Activated CD8-positive, alpha-beta T cell treated with anti-CD3 and anti-CD28 coated beads for 36 hours (primary cell): ENCODE data around the gene RAB27B. TPM values are rescaled to one million over a fixed set of nuclear protein-coding genes. Genes with fewer than 3 reads are reported as not detected.

ENCODE experiments used
- ATAC-seq: fragments of 200-7000 bp; cut with Tn5 transposase; one replicate; pipeline ENCODE4 v1.10.0; 2021; ENCODE audit warnings: mild to moderate bottlenecking, moderate library complexity
- CTCF ChIA-PET: fragments of 350-600 bp; sonication (Branson Sonifier 250); formaldehyde crosslinking; loops from one replicate; lab custom pipeline; 2021; ENCODE audit warnings: antibody characterized with exemption; lab: Charles Lee
- POLR2A ChIA-PET: fragments of 350-600 bp; sonication (Branson Sonifier 250); formaldehyde crosslinking; loops from one replicate; lab custom pipeline; 2021; ENCODE audit warnings: antibody characterized with exemption; lab: Charles Lee
- DNase-seq: peaks from one replicate; pipeline ENCODE4 v3.0.0-alpha.2; 2020
- H3K27ac Mint-ChIP-seq: one replicate; pipeline ENCODE4 v1.8.0; 2021; ENCODE audit warnings: mild to moderate bottlenecking, mixed read lengths
- H3K27me3 Mint-ChIP-seq: one replicate; pipeline ENCODE4 v1.8.0; 2021; ENCODE audit warnings: mixed read lengths
- H3K36me3 Mint-ChIP-seq: one replicate; pipeline ENCODE4 v1.8.0; 2021; ENCODE audit warnings: low read depth, mixed read lengths
- H3K4me1 Mint-ChIP-seq: one replicate; pipeline ENCODE4 v1.8.0; 2021; ENCODE audit warnings: low read depth, mixed read lengths
- H3K4me3 Mint-ChIP-seq: one replicate; pipeline ENCODE4 v1.8.0; 2021; ENCODE audit warnings: mild to moderate bottlenecking, moderate library complexity, mixed read lengths
- H3K9me3 Mint-ChIP-seq: one replicate; pipeline ENCODE4 v1.8.0; 2021; ENCODE audit warnings: mixed read lengths
- intact Hi-C: fragments of 100-400 bp; cut with micrococcal nuclease; formaldehyde crosslinking; loops from one replicate; pipeline ENCODE4 v1.10.0; 2022
- total RNA-seq, 2 experiments: library from RNA; stranded (reverse); gene quantifications; one replicate each; pipeline ENCODE4 v1.2.3, GENCODE V29; 2021
- TF ChIP-seq, protein P1 (sequence below): fragments of 200-600 bp; IDR thresholded peaks from one replicate; pipeline ENCODE4 v1.8.0; 2022; ENCODE audit warnings: antibody characterized with exemption, mild to moderate bottlenecking

RAB27B gene
- total RNA-seq, 2 experiments from 2014 or later: not detected

DNA sequence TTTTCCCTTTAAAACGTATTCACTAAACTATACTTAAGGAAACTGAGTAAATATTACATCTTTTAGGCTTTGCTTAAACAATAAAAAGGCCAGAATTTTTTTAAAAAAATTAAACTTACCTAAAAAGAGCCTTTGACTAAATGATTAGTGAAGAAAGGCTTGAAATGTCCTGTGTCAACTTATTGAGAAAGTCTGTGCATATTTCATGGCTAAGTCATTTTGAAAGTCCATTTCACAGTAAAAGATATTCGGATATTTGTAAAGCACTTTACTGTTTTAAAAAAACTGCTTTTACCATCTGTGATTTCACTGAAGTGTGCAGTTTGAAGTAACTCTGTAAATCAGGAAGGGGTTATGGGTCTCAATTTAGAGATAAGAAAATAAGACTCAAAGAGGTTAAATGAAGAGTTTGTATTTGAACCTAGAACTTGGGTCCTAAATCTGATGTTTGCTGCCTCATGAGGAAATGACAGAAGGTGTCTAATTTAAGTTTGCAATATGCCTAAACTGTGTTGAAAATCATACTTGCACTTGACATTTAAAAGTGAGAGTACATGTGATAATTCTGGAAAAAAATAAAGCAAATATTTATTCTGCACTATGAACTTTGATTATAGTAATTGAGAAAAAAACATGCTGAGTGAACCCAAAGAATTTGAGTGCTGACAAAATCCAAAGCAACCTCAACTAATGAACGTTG lies 50.5 kb downstream of the RAB27B start:
- Mint-ChIP-seq H3K9me3 (no peaks in the 10 kb centered on the region), H3K27ac (no peak overlapping the region), H3K4me1 (no peaks in the 10 kb centered on the region), H3K27me3 (peaks cover 1% of the 10 kb centered on the region), H3K36me3 (no peaks in the 10 kb centered on the region), H3K4me3 (no peak overlapping the region)
- ChIA-PET POLR2A (no interaction called here), CTCF (no interaction called here)
- TF ChIP-seq, protein P1, sequence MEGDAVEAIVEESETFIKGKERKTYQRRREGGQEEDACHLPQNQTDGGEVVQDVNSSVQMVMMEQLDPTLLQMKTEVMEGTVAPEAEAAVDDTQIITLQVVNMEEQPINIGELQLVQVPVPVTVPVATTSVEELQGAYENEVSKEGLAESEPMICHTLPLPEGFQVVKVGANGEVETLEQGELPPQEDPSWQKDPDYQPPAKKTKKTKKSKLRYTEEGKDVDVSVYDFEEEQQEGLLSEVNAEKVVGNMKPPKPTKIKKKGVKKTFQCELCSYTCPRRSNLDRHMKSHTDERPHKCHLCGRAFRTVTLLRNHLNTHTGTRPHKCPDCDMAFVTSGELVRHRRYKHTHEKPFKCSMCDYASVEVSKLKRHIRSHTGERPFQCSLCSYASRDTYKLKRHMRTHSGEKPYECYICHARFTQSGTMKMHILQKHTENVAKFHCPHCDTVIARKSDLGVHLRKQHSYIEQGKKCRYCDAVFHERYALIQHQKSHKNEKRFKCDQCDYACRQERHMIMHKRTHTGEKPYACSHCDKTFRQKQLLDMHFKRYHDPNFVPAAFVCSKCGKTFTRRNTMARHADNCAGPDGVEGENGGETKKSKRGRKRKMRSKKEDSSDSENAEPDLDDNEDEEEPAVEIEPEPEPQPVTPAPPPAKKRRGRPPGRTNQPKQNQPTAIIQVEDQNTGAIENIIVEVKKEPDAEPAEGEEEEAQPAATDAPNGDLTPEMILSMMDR: no peak
- ATAC-seq: no peak
- intact Hi-C loops: no loop called here
- no peak for DNase-seq

DNA sequence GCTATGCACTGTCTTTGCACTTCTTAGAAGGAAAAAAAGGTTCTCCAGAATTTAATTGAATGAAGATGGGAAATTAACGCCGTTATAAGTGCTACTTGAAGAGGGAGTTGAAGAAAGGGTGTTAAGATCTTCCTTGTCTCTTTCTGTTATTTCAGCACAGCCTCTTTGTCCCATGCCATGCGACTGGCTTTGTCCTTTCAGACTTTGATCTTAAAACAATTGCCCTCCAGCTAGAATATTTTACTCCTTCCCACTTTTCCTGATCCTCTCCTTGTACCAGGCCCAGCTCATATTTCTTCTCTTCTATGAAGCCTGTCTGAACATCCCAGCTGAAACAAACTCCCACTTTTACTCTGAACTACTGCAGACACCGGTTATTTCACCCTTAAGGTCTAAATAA lies 51.4 kb downstream of the RAB27B start:
- ATAC-seq (no peak), DNase-seq (no peak)
- Mint-ChIP-seq H3K27ac (no peak overlapping the region), H3K9me3 (no peaks in the 10 kb centered on the region), H3K36me3 (no peaks in the 10 kb centered on the region), H3K4me3 (no peak overlapping the region), H3K27me3 (peaks cover 1% of the 10 kb centered on the region), H3K4me1 (no peaks in the 10 kb centered on the region)
- ChIA-PET POLR2A (no interaction called here), CTCF (no interaction called here)
- TF ChIP-seq, protein P1: no peak
- intact Hi-C loops: no loop called here

DNA sequence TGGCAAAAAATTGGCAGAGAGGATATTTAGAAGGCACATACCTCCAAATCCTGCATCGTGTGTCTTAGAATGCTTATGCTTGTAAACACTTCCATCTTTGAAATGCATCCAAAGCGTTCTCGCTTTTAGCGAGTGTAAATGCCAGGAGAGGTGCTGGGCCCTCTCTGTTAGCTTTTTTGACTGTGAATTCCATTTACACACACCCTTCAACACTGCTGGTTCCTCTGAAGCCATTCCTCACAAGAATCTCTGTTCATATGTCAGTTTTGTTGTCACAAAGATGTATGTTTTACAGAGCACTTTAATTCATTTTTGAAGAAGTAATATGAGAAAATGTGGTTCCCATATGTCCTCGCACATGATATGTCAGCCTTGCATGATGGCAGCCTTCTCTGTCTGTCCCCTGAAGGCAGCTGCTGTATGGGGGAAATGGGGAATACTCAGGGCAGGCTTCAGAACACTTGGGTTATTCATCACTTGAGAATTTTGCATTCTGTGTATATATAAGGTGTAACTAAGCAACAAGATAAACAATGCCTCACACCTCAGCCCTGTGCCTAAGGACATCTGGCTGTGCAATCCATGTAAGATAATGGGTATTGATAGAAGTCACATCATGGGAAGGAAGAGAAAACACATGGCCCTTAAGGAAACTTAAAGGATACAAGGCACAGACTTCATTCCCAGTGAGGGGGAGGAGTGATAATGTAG lies 52.3 kb downstream of the RAB27B start:
- ChIA-PET CTCF (no interaction called here), POLR2A (no interaction called here)
- no peak for ATAC-seq
- intact Hi-C loops: no loop called here
- TF ChIP-seq, protein P1: no peak
- Mint-ChIP-seq H3K27ac (no peak overlapping the region), H3K9me3 (no peaks in the 10 kb centered on the region), H3K27me3 (peaks cover 1% of the 10 kb centered on the region), H3K4me3 (no peak overlapping the region), H3K36me3 (no peaks in the 10 kb centered on the region), H3K4me1 (no peaks in the 10 kb centered on the region)
- DNase-seq: no peak

DNA sequence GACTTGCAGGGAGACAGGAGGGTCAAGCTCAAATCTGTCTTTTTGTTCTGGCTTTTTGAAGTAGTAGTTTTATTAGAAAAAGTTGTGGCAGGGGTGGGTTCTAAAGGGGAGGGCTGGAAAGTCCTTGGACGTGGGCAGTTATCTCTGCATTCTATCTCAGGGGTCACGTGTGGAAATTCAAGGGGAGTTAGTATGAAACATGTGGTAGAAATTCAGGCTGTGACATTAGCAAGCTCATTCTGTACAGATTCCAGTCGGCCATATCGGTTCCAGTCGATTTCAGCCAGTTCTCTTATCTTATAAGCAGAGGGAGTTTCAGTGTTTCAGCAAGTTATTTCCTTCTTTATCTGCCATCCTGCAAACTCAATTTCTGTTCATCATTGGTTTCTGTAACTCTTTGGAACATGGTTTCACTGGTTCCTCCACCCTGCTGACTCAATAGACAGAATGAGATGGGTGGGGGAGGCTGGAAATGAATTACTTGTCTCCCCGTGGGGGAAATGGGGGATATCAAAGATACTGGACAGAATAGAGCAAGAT lies 53.0 kb downstream of the RAB27B start:
- intact Hi-C loops: no loop called here
- TF ChIP-seq, protein P1: no peak
- peaks cover 1% of the 10 kb centered on the region for H3K27me3 Mint-ChIP-seq
- no peaks in the 10 kb centered on the region for H3K9me3 Mint-ChIP-seq
- ATAC-seq (no peak), DNase-seq (no peak)
- H3K36me3 Mint-ChIP-seq: no peaks in the 10 kb centered on the region
- no peaks in the 10 kb centered on the region for H3K4me1 Mint-ChIP-seq
- H3K27ac Mint-ChIP-seq: no peak overlapping the region
- ChIA-PET POLR2A (no interaction called here), CTCF (no interaction called here)
- H3K4me3 Mint-ChIP-seq: no peak overlapping the region

DNA sequence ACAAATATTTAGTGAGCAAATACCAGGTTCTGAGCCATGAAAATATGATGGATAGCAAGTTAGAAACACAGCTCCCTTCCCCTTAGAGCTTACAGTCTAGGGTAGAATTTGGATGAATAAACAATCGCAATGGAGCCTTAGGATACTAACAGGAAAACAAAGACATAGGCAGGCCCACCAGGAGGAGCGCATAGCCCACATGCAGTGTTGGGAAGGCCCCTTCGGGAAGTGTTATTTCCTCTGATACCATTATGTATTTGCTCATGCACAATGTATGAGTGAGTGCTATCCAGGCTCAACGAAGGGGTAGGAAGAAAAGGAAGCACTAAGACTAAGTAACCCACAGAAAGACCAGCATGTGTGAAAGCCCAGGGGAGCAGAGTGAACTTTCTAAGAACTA lies 54.0 kb downstream of the RAB27B start:
- POLR2A ChIA-PET: no interaction called here
- DNase-seq (no peak), ATAC-seq (no peak)
- Mint-ChIP-seq H3K9me3 (no peaks in the 10 kb centered on the region), H3K4me1 (no peaks in the 10 kb centered on the region), H3K27me3 (peaks cover 1% of the 10 kb centered on the region), H3K36me3 (no peaks in the 10 kb centered on the region), H3K27ac (no peak overlapping the region), H3K4me3 (no peak overlapping the region)
- intact Hi-C loops: no loop called here
- CTCF ChIA-PET: no interaction called here
- TF ChIP-seq, protein P1: no peak
